HG02610 (cell line): ENCODE data around the gene PARD3.
"Not testable (repeated sequence)": the region's sequence is repeated elsewhere in the genome, so short reads cannot be mapped to it uniquely, and the experiment has no call there.

Experiments
- ATAC-seq: cut with Tn5 transposase; IDR thresholded peaks from one replicate; pipeline ENCODE4 v1.9.1; 2021; ENCODE audit warnings: mild to moderate bottlenecking, moderate library complexity; ENCODE audit not compliant: unreplicated experiment

PARD3 gene

GRCh38 chr10:34768972-34769330 lies 46.1 kb downstream of the PARD3 start:
- no peak for ATAC-seq

- no peak for ATAC-seq
Measured at GRCh38 chr10:34768261-34768971, 46.7 kb downstream of the PARD3 start.

GRCh38 chr10:34766811-34767494 lies 48.1 kb downstream of the PARD3 start:
- ATAC-seq, result no peak

- no peak for ATAC-seq
Measured at GRCh38 chr10:34766266-34766600, 48.9 kb downstream of the PARD3 start.

GRCh38 chr10:34764472-34764946 lies 50.6 kb downstream of the PARD3 start:
- ATAC-seq, result no peak

GRCh38 chr10:34762603-34763299 lies 52.3 kb downstream of the PARD3 start:
- ATAC-seq, result no peak

- no peak for ATAC-seq
Measured at GRCh38 chr10:34762156-34762555, 52.9 kb downstream of the PARD3 start.

GRCh38 chr10:34761453-34761852 lies 53.6 kb downstream of the PARD3 start:
- no peak for ATAC-seq

- ATAC-seq, result no peak
Measured at GRCh38 chr10:34760606-34761005, 54.5 kb downstream of the PARD3 start.

- no peak for ATAC-seq
Measured at GRCh38 chr10:34759837-34760215, 55.3 kb downstream of the PARD3 start.

- no peak for ATAC-seq
Measured at GRCh38 chr10:34759161-34759836, 55.8 kb downstream of the PARD3 start.

- peak; percentile 79 for ATAC-seq
Measured at GRCh38 chr10:34758447-34758996, 56.6 kb downstream of the PARD3 start.

- no peak for ATAC-seq
Measured at GRCh38 chr10:34757933-34758332, 57.2 kb downstream of the PARD3 start.

- not testable (repeated sequence) for ATAC-seq
Measured at GRCh38 chr10:34757181-34757580, 57.9 kb downstream of the PARD3 start.

- ATAC-seq, result no peak
Measured at GRCh38 chr10:34756584-34756983, 58.5 kb downstream of the PARD3 start.

GRCh38 chr10:34753014-34753757 lies 61.9 kb downstream of the PARD3 start:
- no peak for ATAC-seq

GRCh38 chr10:34751272-34751671 lies 63.8 kb downstream of the PARD3 start:
- no peak for ATAC-seq

- ATAC-seq, result not testable (repeated sequence)
Measured at GRCh38 chr10:34750795-34751194, 64.3 kb downstream of the PARD3 start.

- no peak for ATAC-seq
Measured at GRCh38 chr10:34748767-34749166, 66.3 kb downstream of the PARD3 start.

GRCh38 chr10:34748357-34748756 lies 66.7 kb downstream of the PARD3 start:
- ATAC-seq, result no peak
